OCI-LY1 (cell line): ENCODE measurements around the gene HBA1.
A peak's percentile ranks its signal among the peaks of the same experiment; 100 is the strongest.

Source experiments
- H2AFZ ChIP-seq: fragments of 200-600 bp; sonication (generic), shearing (Covaris generic); 2 replicates; pipeline ENCODE4 v1.6.0; 2014; ENCODE audit warnings: antibody characterized with exemption, mild to moderate bottlenecking, low read length
- H3F3A ChIP-seq: fragments of 200-600 bp; sonication (generic), shearing (Covaris generic); 2 replicates; pipeline ENCODE4 v1.6.0; 2014; ENCODE audit warnings: mild to moderate bottlenecking, antibody characterized with exemption, low read length, moderate library complexity; ENCODE audit not compliant: insufficient read depth
- H3K27ac ChIP-seq: fragments of 200-600 bp; sonication (generic); 2 replicates; pipeline ENCODE4 v1.5.1; 2014; ENCODE audit warnings: low read length, mixed run types, mild to moderate bottlenecking, low read depth; ENCODE audit not compliant: poor library complexity, severe bottlenecking
- H3K27me3 ChIP-seq: fragments of 200-600 bp; sonication (generic); 2 replicates; pipeline ENCODE4 v1.6.0; 2014; ENCODE audit warnings: antibody characterized with exemption, mild to moderate bottlenecking, low read length, moderate library complexity; ENCODE audit not compliant: insufficient read depth
- H3K36me3 ChIP-seq: fragments of 200-600 bp; sonication (generic); 2 replicates; pipeline ENCODE4 v1.6.1; 2014; ENCODE audit warnings: mild to moderate bottlenecking, antibody characterized with exemption, low read length, moderate library complexity, mixed read lengths; ENCODE audit not compliant: insufficient read depth
- H3K4me1 ChIP-seq: fragments of 200-600 bp; sonication (generic); 2 replicates; pipeline ENCODE4 v1.5.1; 2014; ENCODE audit warnings: mild to moderate bottlenecking, low read length, moderate library complexity; ENCODE audit not compliant: insufficient read depth, severe bottlenecking
- H3K4me2 ChIP-seq: fragments of 200-600 bp; sonication (generic), shearing (Covaris generic); 2 replicates; pipeline ENCODE4 v1.6.1; 2014; ENCODE audit warnings: low read length
- H3K4me3 ChIP-seq: fragments of 200-600 bp; sonication (generic); 2 replicates; pipeline ENCODE4 v1.5.1; 2014; ENCODE audit warnings: low read length, low read depth, mild to moderate bottlenecking, mixed read lengths; ENCODE audit not compliant: poor library complexity, severe bottlenecking
- H3K79me2 ChIP-seq: fragments of 200-600 bp; shearing (Covaris generic); 2 replicates; pipeline ENCODE4 v1.6.1; 2016; ENCODE audit warnings: mixed run types, low read length, mixed read lengths; ENCODE audit not compliant: insufficient read depth
- H3K9ac ChIP-seq: fragments of 200-600 bp; sonication (generic), shearing (Covaris generic); 2 replicates; pipeline ENCODE4 v1.6.1; 2014; ENCODE audit warnings: mild to moderate bottlenecking, low read length, mixed read lengths
- H3K9me2 ChIP-seq: fragments of 200-600 bp; sonication (generic), shearing (Covaris generic); 2 replicates; pipeline ENCODE4 v1.6.1; 2014; ENCODE audit warnings: low read depth, mild to moderate bottlenecking, low read length, mixed read lengths
- H3K9me3 ChIP-seq: fragments of 200-600 bp; shearing (Covaris generic); 2 replicates; pipeline ENCODE4 v1.6.1; 2014; ENCODE audit warnings: low read length, mixed read lengths
- H4K20me1 ChIP-seq: fragments of 200-600 bp; sonication (generic), shearing (Covaris generic); 2 replicates; pipeline ENCODE4 v1.6.0; 2016; ENCODE audit warnings: mild to moderate bottlenecking, low read length; ENCODE audit not compliant: insufficient read depth
- EZH2 ChIP-seq: fragments of 200-600 bp; sonication (generic), shearing (Covaris generic); IDR thresholded peaks from 2 replicates; pipeline ENCODE4 v1.8.0; 2017; ENCODE audit warnings: borderline replicate concordance, mixed run types, mild to moderate bottlenecking, antibody characterized with exemption, low read length, moderate library complexity, mixed read lengths
- TF ChIP-seq, protein P1 (sequence below): fragments of 200-600 bp; sonication (generic), shearing (Covaris generic); IDR thresholded peaks from 2 replicates; pipeline ENCODE4 v1.5.1; 2017; ENCODE audit warnings: mild to moderate bottlenecking, antibody characterized with exemption, low read length, moderate library complexity, mixed read lengths

HBA1 gene

DNA sequence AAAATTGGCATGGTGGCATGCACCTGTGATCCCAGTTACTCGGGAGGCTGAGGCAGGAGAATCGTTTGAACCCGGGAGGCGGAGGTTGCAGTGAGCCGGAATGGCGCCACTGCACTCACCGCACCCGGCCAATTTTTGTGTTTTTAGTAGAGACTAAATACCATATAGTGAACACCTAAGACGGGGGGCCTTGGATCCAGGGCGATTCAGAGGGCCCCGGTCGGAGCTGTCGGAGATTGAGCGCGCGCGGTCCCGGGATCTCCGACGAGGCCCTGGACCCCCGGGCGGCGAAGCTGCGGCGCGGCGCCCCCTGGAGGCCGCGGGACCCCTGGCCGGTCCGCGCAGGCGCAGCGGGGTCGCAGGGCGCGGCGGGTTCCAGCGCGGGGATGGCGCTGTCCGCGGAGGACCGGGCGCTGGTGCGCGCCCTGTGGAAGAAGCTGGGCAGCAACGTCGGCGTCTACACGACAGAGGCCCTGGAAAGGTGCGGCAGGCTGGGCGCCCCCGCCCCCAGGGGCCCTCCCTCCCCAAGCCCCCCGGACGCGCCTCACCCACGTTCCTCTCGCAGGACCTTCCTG lies 3.7 kb downstream of the HBA1 start, which contains the start of gene HBQ1:
TSS of gene HBQ1 (plus strand) at position 359 of the 575 bp plus-strand sequence. CDS start at position 387, 28 bp downstream.
- Histone ChIP-seq H3K9me2 (no peaks in the 10 kb centered on the region), H2AFZ (no peak within 1 kb of the TSS), H3K4me3 (peak within 1 kb of the TSS; percentile 16), H3K4me1 (peaks cover 5% of the 10 kb centered on the region), H3K36me3 (peaks cover 6% of the 10 kb centered on the region), H3K9me3 (no peaks in the 10 kb centered on the region), H3K79me2 (no peaks in the 10 kb centered on the region), H3F3A (no peaks in the 10 kb centered on the region), H4K20me1 (no peaks in the 10 kb centered on the region), H3K27me3 (no peaks in the 10 kb centered on the region), H3K9ac (no peak within 1 kb of the TSS), H3K4me2 (peak within 1 kb of the TSS; percentile 48; the same call in 1 of the 2 replicates), H3K27ac (no peak within 1 kb of the TSS)
- TF ChIP-seq, protein P1, sequence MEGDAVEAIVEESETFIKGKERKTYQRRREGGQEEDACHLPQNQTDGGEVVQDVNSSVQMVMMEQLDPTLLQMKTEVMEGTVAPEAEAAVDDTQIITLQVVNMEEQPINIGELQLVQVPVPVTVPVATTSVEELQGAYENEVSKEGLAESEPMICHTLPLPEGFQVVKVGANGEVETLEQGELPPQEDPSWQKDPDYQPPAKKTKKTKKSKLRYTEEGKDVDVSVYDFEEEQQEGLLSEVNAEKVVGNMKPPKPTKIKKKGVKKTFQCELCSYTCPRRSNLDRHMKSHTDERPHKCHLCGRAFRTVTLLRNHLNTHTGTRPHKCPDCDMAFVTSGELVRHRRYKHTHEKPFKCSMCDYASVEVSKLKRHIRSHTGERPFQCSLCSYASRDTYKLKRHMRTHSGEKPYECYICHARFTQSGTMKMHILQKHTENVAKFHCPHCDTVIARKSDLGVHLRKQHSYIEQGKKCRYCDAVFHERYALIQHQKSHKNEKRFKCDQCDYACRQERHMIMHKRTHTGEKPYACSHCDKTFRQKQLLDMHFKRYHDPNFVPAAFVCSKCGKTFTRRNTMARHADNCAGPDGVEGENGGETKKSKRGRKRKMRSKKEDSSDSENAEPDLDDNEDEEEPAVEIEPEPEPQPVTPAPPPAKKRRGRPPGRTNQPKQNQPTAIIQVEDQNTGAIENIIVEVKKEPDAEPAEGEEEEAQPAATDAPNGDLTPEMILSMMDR, result no peak
- no peak for TF ChIP-seq EZH2

DNA sequence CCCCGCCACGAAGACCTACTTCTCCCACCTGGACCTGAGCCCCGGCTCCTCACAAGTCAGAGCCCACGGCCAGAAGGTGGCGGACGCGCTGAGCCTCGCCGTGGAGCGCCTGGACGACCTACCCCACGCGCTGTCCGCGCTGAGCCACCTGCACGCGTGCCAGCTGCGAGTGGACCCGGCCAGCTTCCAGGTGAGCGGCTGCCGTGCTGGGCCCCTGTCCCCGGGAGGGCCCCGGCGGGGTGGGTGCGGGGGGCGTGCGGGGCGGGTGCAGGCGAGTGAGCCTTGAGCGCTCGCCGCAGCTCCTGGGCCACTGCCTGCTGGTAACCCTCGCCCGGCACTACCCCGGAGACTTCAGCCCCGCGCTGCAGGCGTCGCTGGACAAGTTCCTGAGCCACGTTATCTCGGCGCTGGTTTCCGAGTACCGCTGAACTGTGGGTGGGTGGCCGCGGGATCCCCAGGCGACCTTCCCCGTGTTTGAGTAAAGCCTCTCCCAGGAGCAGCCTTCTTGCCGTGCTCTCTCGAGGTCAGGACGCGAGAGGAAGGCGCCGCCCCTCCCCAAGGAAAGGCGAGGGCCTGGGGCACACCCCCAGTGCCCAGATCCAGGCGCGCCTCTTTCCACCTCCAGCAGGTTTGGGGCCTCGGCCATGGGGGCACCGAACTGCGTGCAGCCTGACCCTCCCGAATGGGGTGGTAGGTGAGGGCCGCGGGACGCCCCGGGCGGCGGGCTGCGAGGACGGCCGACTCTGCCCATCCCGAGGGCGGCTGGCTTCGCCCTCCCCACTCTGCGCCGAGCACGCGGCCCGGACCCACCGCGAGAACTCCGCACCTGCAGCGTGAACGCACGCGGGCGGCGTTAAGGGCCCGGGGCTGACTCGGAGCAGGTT lies 4.4 kb downstream of the HBA1 start:
- Histone ChIP-seq H3K4me3 (peak overlapping the region; percentile 16), H2AFZ (no peak overlapping the region), H3K9ac (no peak overlapping the region), H3K27me3 (no peaks in the 10 kb centered on the region), H3K36me3 (peaks cover 9% of the 10 kb centered on the region), H3K9me3 (no peaks in the 10 kb centered on the region), H3K4me1 (peaks cover 5% of the 10 kb centered on the region), H3F3A (no peaks in the 10 kb centered on the region), H3K27ac (no peak overlapping the region), H3K9me2 (no peaks in the 10 kb centered on the region), H3K4me2 (peak overlapping the region; percentile 48; the same call in 1 of the 2 replicates), H4K20me1 (no peaks in the 10 kb centered on the region), H3K79me2 (no peaks in the 10 kb centered on the region)
- TF ChIP-seq, protein P1, result no peak
- TF ChIP-seq EZH2, result no peak

GRCh38 chr16:181565-182021 lies 5.1 kb downstream of the HBA1 start:
- no peak overlapping the region for H3K9ac ChIP-seq
- H3K36me3 ChIP-seq, result peaks cover 9% of the 10 kb centered on the region
- peaks cover 5% of the 10 kb centered on the region for H3K4me1 ChIP-seq
- H3K9me2 ChIP-seq, result no peaks in the 10 kb centered on the region
- H3K4me3 ChIP-seq, result no peak overlapping the region
- H3K9me3 ChIP-seq, result no peaks in the 10 kb centered on the region
- H3K27ac ChIP-seq, result no peak overlapping the region
- no peaks in the 10 kb centered on the region for H3F3A ChIP-seq
- H3K27me3 ChIP-seq, result no peaks in the 10 kb centered on the region
- TF ChIP-seq EZH2, result no peak
- TF ChIP-seq, protein P1, result peak; percentile 96
- no peaks in the 10 kb centered on the region for H4K20me1 ChIP-seq
- no peaks in the 10 kb centered on the region for H3K79me2 ChIP-seq
- H3K4me2 ChIP-seq, result no peak overlapping the region
- no peak overlapping the region for H2AFZ ChIP-seq
